HG02571 (cell line): ENCODE measurements around the gene SHTN1.

Experiments used
- ATAC-seq: cut with Tn5 transposase; IDR thresholded peaks from one replicate; pipeline ENCODE4 v1.9.1; 2021; ENCODE audit warnings: mild to moderate bottlenecking, moderate library complexity; ENCODE audit not compliant: unreplicated experiment

Gene SHTN1

DNA sequence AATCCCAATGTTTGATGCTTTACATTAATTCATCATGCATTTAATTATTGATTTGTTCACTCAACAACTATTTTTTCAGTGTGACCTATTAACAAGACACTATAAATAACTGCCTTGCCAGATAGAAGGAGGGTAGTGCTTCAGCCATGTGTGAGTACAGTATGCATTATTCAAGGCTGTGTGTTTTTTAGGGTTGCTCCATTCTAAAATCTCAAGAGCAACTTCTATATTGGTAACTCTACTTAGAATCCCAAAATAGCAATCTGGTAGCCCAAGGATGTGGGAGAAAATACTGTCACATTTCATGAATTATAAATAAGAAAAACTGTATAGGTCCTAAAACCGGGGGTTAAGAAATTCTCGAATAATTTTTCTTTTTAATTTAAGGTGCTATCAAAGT lies 85.8 kb downstream of the SHTN1 start:
- no peak for ATAC-seq

DNA sequence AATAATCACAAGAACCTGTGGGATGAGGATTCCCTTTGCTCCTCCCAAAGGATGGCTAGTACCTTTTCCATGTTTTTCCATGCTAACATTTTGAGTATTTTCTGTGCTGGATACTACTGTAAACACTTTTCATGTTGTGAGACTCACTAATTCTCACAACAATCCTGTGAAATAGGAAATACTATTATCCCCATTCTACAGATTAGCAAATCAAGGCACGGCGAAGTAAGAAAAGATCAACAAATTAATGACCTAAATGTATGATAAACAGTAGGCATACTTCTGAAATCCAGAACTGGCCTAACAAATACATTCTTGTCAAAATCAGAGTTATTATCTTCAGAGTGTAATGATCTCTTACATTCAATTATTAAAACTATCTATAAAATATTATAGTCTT lies 86.4 kb downstream of the SHTN1 start:
- no peak for ATAC-seq

DNA sequence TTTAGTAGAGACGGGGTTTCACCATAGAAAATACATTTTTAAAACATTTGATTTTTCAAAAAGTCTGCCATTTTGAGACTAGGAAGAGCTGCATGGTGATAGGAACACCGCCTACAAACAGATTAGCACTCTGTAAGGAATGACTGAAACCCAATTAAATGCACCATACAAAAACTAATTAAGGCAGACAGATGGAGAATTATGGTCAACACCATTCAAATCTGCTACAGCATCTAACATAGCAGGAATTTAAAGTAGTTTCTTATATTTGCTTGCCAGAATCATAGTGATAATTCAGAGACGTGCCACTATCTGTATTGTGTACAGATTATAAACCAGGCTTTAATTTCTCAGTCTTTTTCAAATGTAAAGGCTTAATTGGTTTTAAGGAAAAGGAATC lies 87.5 kb downstream of the SHTN1 start:
- no peak for ATAC-seq

DNA sequence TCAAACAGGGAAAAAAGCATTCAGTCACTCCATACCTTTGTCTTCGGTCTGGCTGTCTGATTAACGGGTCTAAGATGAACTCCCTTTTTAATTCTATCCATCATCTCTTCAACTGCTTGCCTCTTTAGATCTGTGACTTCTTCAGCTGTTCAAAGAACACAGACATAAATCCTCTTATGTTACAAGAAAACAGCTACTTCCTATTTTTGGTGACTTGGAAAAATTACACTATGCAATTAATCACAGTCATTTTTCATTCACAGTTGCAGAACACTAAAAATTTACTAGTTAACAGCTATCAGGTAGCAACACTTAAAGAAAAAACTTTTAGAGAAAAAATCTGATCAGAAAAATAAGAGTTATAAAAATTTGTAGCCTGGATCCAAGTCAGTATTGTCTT lies 89.6 kb downstream of the SHTN1 start:
- no peak for ATAC-seq

DNA sequence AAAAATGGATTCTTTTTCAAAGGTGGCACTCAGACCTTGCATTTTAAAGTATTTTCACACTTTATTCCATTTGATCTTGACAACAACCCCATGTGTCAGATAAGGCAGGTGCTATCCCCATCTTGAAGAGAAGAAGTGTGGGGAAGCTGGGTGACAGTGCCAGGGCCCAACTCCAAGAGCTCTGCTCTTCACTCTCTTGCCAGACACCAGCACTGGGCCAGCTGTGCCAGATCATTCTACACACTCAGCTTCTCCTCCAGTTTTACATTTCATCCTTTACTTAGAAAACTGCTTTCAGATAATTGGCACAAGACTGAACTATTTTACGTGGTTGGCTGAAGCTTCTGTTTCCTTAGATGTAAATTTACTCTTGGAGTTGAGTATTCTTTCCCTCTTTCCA lies 91.3 kb downstream of the SHTN1 start:
- ATAC-seq: no peak

DNA sequence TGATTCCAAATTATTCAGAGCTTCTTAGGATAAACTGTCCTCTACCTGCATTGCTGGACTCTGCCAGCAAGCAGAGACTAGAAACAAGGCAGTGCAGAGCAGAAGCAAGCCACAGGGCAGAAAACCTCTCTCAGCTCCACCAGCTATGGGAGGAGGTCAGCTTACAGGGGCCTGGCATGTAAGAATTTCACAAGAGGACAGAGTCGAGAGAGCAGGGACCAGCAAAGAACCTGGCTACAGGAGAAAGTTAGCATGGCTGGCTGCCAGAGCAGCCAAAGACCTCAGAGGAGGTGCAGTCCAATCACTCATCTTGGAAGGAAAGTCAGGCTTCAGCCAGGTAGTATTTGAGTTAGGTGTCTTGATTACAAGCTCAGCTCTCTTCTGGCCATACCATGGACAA lies 92.8 kb downstream of the SHTN1 start:
- no peak for ATAC-seq

DNA sequence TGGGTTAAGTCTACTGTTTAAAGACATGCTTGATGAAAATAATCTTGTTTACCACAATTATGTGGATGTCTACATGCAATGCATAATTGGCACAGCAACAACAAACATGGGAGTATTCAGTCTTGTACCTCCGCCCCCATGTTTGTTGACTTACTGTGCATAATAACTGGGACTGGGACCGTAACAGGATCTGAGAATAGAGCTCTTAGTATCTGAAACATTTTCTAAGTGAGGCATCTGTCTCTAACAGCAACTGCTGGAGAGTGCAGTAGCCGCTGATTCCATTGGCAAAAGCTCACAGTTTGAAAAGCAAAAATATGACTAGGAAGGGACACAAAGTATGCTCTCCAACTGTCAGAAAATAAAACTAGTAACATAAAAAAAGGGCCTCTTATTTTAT lies 94.1 kb downstream of the SHTN1 start:
- no peak for ATAC-seq

DNA sequence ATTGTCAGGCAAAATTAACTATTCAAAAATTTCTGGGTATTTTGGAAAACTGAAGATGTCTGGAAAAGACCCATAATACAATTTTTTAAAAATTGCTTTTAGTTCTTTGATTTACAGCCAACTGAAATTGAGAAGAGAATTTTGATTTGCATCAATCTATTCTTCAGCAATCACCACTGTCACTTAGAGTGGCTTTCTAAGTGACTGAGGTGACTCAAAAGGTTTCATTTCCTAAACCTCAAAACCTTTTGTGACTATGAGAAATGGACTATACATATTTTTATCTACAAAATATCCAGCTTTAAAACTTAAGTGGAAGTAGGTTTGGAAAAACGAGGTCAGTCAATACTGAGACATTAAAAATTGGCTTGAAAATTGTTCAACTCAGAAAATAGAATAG lies 95.7 kb downstream of the SHTN1 start:
- ATAC-seq: no peak

DNA sequence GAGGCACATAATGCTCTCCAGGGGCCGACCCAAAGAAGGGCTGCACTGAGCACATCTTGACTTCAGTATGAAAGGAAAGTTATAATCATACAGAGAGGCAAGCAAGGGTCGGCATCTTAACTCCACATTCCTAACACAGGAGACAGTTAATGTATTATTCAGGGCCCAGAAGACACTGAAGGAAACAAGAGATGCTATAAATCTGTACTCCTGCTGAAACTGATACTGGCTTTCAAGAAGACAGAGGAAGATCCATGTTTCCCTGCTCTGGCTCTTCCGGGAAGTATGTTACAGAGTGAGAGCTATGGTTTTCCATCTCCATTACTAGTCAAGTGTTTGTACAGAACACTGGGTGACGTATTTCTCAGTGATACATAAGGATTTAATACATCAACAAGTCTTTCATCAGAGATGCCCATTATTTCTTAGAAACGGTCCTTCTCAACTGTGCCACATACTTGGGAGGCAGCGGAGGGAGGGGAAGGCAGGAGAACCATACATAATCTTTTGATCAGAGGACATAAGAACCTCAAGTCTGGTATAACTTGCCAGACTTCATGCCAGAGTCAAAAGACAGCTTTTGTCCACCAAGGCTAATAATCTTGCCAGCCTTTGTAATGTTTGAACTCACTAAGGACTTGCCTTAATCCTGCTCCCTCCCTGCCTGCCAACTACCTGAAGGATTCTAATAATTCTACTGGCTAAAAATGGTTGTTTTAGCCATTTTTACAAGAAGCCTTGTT lies 97.6 kb downstream of the SHTN1 start:
- no peak for ATAC-seq

DNA sequence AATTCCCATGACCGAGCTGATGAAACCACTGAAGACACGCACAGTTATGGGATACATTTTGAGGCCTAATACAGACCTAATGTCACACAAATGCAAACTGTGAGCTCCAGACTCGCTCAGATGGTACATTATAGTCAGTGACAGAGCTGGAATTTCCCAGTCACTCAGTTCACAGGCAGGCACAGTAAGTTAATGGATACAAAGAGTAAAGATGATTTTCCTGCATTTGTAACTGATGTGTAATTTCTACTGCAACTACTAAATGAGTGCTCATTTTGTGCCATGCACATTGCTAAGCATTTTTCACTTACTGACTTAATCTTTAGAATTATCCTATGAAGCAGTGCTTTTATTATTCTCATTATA lies 99.2 kb downstream of the SHTN1 start:
- ATAC-seq: no peak

DNA sequence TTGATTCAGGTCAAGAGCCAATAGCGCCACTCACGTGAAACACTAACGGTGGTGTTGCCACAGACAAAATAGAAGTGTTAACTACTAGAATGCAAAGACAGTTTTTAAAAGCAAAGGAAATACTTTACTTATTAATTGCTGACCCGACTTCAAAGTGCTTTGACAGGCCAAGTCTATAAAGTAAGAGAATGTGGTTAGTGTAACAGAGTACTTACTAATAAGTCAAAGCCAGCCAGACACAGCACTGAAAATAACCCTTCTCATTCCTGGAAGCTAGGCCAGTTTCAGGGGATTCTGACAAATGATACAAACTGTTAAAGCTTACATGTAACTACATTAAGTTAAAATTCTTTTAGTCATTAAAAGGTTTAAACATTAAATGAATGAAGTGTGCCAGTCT lies 105.4 kb downstream of the SHTN1 start:
- no peak for ATAC-seq

DNA sequence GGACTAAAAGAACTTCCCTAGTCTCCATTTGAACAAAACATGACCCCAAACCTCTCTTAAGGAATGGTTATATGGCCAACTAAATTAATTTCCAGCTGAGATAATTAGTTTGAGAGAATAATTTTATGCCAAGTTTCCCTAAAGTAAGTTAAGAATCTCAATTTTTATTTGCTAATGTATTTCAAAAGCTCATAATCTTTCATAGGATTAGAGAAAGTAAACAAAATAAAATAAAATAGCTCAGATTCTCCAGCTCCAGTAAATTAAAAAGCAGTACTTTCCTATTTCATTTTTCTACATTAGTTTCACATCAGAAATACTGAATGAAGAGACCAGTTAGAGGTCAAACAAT lies 111.3 kb downstream of the SHTN1 start:
- no peak for ATAC-seq

DNA sequence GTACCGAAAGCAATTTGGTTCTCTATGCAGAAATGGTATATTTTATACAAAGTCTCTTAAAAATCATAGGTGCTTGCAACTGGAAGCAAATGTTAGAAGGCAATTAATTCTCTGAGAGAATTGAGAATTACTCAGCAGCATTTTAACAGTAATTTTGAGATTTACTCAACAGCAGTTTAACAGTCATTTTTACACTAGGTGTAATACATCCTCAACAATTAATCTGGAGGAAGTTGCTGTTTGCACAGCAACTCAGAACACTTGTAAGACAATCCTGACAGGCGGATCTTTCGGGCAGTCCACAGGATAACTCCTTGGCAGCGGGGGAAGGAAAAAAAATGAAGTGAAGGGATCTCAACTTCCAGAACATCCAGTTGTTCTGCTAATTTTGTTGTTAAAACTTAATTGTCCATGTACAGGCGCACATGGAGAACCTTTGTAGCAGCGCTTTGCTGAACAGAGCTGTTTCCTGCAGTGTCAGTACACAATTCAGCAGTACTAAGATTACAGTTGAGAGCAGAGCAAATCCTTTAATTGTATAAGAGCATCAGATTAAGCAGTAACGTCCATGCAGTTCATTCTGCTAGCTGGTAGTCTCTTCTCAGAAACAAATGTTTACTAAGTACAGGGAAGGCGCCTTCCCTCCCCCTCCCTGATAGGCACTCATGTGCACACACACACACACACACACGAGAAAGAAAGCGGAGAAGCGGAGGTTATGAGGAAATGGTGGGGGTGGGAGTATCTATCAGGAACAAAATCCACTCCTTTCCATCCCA lies 111.9 kb downstream of the SHTN1 start:
- ATAC-seq: no peak

DNA sequence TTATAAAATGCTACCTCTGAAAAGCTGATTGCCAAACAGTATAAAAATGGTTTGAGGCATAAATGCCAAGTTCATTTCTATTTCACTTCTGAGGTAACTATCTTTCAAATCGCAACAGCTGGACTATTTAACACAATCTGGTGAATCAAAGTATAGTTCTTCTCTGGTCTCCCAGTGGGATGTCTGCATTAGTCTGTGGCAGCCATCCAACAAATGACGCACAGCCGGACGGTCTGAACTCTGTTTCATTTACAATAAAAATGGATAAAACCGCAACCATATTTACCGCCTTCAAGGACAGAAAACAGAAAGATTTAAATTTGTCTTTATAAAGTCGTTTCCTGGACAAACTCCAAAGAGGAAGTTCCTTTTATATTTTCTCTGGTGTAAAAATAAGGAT lies 113.8 kb downstream of the SHTN1 start:
- no peak for ATAC-seq

DNA sequence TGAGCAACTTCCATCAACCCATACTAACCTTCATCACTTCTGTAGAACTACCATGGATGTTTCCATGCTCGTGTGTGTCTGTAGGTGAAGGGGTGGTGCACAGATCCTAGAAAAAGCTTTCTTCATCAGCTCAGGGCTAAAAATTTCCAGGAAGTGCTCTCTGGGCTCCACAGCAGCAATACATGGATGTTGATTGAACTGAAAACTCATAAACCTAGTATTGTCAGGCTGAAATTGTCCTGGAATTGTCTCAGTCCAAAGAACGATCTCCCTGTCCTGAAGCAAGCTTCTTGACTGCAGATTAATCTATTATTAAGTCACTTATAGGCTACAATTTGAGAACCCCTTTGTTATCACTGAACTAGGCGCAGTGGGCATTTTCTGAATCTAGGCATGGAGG lies 115.9 kb downstream of the SHTN1 start:
- no peak for ATAC-seq

DNA sequence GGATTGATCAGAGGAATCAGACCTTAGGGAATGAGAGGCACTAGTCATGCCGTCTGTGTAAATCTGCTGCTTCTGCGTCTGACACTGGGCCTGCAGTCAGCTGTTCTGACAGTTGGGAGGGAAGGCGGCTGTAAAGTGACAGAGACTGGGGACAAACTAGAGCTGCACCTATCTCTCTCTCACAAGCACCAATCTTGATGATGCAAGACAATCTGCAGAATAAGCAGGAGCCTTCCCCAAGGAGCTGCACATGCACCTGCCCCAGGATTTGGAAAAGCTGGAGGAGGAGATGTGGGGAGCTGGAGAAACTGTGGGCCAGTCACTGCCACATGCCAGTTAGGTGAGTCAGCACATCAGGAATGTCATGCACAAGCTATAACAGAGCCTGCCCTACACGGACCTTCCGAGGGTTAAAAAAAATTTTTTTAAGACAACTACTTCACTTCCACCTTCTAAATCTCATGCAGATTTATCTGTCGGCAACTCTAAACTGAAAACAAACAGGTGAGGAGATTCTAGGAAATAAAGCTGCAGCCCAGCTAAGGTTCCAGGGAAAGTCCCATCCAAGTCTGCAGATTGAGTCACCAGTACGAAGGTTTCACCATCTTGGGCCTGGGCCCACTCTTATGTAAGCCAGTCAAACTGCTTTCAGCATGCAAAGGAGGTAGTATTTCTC lies 116.5 kb downstream of the SHTN1 start:
- no peak for ATAC-seq

DNA sequence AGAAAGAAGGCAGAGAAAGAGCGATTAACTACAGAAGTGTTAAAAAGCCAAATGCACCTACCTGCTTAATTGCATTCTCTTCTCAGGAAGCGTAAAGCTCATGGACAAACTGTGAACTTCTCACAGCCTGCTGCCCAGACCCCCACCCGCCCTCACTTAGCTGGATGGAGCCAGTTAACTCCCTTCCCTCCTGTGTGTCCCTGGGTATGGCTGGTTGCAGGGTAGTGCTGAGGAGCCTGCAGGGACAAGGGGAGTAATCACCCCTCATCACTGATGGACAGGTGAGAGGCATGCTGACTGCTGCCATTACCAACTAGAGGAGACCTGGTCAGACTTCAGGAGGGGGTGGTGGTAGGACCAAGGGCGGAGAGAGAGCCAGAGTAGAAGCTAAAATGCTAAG lies 118.2 kb downstream of the SHTN1 start:
- no peak for ATAC-seq

DNA sequence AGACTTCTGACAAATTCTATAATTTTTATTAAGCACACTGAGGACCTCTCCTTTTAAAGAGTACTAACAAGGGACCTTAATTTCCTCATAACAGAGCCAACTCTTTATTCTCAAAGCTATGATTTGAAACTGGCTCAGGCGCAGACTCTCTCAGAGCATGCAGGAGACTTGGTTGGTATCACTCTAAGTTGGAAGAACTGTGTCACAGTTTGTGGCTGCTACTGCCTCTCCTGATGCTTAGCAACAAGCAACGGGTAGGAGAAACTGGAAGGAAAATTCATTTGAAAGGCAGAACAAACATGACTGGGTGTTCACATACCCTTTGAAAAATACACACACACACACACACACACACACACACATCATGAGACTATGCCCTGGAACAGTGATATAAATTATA lies 122.3 kb downstream of the SHTN1 start:
- no peak for ATAC-seq

DNA sequence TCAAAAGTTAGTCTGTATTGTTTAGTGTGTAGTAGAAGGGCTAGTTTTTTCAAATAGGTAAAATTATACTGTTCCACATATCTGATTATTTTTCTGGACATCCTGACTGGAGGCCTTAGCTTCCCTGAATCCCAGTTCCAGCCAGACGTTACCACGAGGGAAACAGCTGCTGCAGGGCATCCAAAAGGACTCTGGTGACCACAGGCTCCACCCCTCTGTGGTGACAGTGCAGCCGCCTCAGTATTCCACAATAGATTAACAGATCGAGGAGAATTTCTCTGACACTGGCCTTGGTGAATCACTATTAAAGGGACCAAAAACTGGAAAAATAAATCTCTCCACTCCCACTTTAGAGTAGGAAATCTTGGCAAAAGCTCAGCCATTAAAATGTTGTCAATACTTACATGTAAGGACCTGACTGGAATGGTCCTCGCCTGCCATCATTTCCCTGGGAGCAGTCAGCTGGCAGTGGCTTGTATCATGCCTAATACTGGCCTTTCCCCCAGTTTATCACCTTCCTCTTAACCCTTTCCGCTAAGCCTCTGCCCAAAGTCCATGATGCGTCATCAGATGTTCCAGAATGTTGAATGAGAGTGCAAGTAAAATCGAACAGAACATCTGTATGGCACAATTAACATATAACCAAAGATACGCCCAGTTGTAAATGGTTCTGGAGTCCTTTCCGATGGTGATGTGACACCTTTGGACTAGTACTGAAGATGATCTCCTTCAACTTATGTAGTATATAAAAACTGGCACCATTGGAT lies 124.1 kb downstream of the SHTN1 start:
- no peak for ATAC-seq

DNA sequence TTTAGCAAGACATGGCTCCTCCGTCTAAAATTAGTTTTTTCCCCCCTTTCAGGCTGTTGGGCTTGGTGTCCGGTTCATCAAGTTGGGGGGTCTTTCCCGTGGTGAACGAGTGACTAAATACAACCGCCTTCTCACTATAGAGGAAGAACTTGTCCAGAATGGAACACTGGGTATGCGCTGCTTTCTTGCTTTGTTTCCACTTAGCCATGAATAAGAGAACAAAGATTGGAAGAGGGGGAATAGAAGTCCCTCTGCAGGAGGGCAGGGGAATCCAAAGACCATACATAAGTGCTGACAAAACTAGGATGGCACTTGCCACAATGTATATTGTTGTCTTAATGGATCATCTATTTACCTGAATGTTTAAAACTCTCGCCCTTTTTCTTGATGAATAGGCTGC lies 125.2 kb downstream of the SHTN1 start:
- ATAC-seq: no peak

DNA sequence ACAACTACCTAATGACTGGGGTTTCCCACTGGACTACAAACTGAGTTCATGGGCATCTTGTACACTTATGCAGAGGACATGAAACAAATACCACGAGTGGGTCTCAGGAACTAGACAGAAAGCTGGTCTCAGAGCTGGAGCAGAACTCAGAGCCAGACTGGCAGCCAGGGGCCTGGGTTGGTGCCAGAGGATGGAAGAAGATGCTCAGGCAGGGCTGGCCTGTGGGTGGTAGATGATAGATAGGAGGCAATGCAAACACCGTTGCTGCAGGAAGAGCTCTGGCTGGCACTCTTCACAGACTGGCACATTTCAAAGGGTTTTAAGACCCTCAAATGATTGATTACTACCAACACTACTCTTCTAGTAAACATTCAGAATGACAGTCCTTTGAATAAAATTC lies 126.9 kb downstream of the SHTN1 start:
- ATAC-seq: no peak

DNA sequence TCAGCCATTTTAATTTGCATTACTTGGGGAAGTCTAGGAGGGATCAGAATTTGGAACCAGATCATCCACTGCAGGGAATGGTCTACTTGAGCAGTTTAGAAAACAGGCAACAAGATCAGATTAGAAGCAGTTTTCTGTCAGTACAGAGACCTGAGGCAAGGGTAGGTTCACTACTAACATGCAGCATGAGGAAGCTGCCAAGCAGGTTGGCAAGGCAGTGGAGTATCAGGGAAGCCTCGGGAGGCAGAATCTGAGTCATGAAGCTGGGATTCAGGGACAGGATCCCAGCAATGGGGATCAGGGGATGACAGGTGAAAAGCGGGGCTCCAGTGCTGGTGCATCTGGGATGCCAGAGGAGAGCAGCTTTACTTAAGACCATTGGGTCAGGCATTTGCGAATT lies 127.6 kb downstream of the SHTN1 start:
- no peak for ATAC-seq
